Right lobe of liver (tissue), 6 donors: ENCODE results near the gene RNU6-8. TPM values are rescaled to one million over a fixed set of nuclear protein-coding genes. Genes with fewer than 3 reads are reported as not detected.

Experiments
- ATAC-seq, 4 donors: fragments of 200-7000 bp; cut with Tn5 transposase; one replicate each; pipeline ENCODE4 v1.9.1; 2020; ENCODE audit warnings: mild to moderate bottlenecking in 4 of 4, moderate library complexity in 4 of 4
- DNase-seq, 3 donors: peaks; one replicate each; pipeline ENCODE4 v3.0.0-alpha.2; 2020
- H3K27ac ChIP-seq, 3 donors: fragments of 200-600 bp; one replicate each; pipeline ENCODE4 v1.8.0; 2022
- H3K27me3 ChIP-seq, 2 donors: fragments of 200-600 bp; one replicate each; pipeline ENCODE4 v1.8.0; 2022
- H3K36me3 ChIP-seq, 4 donors: fragments of 200-600 bp; sonication (generic) in 1 of 4; one replicate each; pipeline versions ENCODE4 v1.5.1 to v1.8.0; 2017 to 2022; ENCODE audit warnings: control low read depth in 1 of 4
- H3K4me1 ChIP-seq, 4 donors: fragments of 200-600 bp; sonication (generic) in 1 of 4; one replicate each; pipeline versions ENCODE4 v1.5.1 to v1.8.0; 2017 to 2022; ENCODE audit warnings: control low read depth in 1 of 4
- H3K4me3 ChIP-seq, 3 donors: fragments of 200-600 bp; one replicate each; pipeline ENCODE4 v1.8.0; 2022
- H3K9me3 ChIP-seq, 4 donors: fragments of 200-600 bp; sonication (generic) in 1 of 4; one replicate each; pipeline versions ENCODE4 v1.5.1 to v1.8.0; 2017 to 2022; ENCODE audit warnings: control low read depth in 1 of 4
- POLR2A ChIP-seq: fragments of 450-650 bp; IDR thresholded peaks from one replicate; pipeline ENCODE4 v1.6.1; 2017; ENCODE audit warnings: antibody characterized with exemption, mild to moderate bottlenecking
- WGBS: methylation state at CpG from one replicate; pipeline ENCODE4 v1.1.6; 2018; ENCODE audit warnings: low coverage, low lambda C conversion rate; ENCODE audit not compliant: insufficient coverage; ENCODE audit errors: missing lambda C conversion rate; 5-methylcytosine and 5-hydroxymethylcytosine counted together
- intact Hi-C, 2 donors: fragments of 100-400 bp; cut with DNase I; formaldehyde crosslinking; loops; one replicate each; pipeline versions ENCODE4 v1.11.2 to v1.14.1; 2022
- long read RNA-seq: library from polyadenylated mRNA; unstranded; transcript quantifications from one replicate; pipeline ENCODE4 v2.0.0, GENCODE V29; 2019
- total RNA-seq, 6 experiments: library from RNA; depleted of rRNA in 2 of 6; stranded (reverse); fragments of >200 nt in 2 of 6; fragmentation: NEBNext Ultra II Directional in 3 of 6; extraction: Animal tissue kit (Norgen Biotek cat#: 25700) in 3 of 6; gene quantifications; one replicate each; pipeline versions ENCODE4 v1.1.0 to v1.2.4, GENCODE V29; 2016 to 2023
- TF ChIP-seq, protein P1 (sequence below), 4 donors: fragments of 200-600 bp in 3 of 4; fragments of 450-650 bp in 1 of 4; IDR thresholded peaks; one replicate each; pipeline versions ENCODE4 v1.5.1 to v1.8.0; 2016 to 2022; ENCODE audit warnings: antibody characterized with exemption in 4 of 4, mild to moderate bottlenecking in 2 of 4
- donor health status: DM: no; HTN: yes; CAD: no.
- donor health status: DM: no; HTN: no; CAD: no.
- donor health status: DM: no; HTN: no; CAD: no.
- donor health status: DM: no; HTN: yes; CAD: no.
- donor health status: DM: no; HTN: yes; CAD: no.

Gene RNU6-8
- total RNA-seq, result not detected
- long read RNA-seq, result 0 reads

DNA sequence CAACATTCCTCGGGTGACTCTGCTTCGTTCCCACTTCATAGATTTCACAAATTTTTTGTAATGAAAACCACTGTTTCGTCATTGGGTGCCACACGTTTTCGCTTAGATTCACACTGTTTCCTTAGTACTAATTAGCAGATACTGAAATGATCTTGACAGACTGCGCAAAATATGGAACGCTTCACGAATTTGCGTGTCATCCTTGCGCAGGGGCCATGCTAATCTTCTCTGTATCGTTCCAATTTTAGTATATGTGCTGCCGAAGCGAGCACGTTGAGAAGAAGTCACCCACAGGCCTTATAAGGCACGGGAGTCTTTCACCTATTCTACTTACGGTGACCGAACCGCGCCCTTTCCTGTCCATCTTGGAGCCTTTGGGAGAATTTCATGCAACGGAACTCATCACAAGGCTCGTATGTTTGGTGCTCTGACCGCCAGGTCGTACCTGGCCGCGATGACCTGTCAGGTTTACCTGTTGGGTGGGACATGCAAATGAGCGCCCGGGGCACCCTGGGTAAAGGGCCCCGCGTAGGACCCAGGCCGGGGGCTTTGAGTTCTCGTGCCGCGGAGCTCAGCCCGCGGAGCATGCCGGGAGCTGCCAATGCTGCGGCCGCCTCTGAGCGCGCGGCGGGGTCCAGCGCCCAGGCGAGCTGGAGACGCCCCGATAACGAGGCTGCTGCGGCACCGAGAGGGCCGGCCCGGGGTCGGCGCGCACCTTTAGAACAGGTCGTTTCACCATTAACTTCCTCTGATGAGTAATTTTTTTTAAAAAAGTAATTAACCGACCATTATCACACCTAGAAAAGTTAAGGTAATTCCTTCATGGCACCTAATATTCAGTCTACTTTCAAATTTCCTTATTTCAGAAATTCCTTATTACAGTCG is at the start of gene RNU6-8:
Gene RNU6-8 (minus strand): TSS at position 272 of the 885 bp plus-strand sequence.
- no peaks in the 10 kb centered on the region for H3K27me3 ChIP-seq
- peak; percentile 84 to 91 (median 86) for ATAC-seq
- peak within 1 kb of the TSS; percentile 86 to 96 (median 91) for H3K27ac ChIP-seq
- no peaks in the 10 kb centered on the region for H3K36me3 ChIP-seq
- H3K9me3 ChIP-seq, result no peaks in the 10 kb centered on the region
- TF ChIP-seq, protein P1, sequence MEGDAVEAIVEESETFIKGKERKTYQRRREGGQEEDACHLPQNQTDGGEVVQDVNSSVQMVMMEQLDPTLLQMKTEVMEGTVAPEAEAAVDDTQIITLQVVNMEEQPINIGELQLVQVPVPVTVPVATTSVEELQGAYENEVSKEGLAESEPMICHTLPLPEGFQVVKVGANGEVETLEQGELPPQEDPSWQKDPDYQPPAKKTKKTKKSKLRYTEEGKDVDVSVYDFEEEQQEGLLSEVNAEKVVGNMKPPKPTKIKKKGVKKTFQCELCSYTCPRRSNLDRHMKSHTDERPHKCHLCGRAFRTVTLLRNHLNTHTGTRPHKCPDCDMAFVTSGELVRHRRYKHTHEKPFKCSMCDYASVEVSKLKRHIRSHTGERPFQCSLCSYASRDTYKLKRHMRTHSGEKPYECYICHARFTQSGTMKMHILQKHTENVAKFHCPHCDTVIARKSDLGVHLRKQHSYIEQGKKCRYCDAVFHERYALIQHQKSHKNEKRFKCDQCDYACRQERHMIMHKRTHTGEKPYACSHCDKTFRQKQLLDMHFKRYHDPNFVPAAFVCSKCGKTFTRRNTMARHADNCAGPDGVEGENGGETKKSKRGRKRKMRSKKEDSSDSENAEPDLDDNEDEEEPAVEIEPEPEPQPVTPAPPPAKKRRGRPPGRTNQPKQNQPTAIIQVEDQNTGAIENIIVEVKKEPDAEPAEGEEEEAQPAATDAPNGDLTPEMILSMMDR (IDR thresholded peaks at IDR 0.05), result no peak
- peak; percentile 65 for TF ChIP-seq POLR2A
- H3K4me3 ChIP-seq, result peak within 1 kb of the TSS; percentile 68 to 84 (median 72)
- intact Hi-C loops, result no loop called here
- peak; percentile 91 to 94 (median 93) for DNase-seq
- WGBS, result under 1% methylated on average over 33 of the region's 57 CpGs
- peaks cover 0 to 10% (median 2%) of the 10 kb centered on the region in 4 donors for H3K4me1 ChIP-seq

DNA sequence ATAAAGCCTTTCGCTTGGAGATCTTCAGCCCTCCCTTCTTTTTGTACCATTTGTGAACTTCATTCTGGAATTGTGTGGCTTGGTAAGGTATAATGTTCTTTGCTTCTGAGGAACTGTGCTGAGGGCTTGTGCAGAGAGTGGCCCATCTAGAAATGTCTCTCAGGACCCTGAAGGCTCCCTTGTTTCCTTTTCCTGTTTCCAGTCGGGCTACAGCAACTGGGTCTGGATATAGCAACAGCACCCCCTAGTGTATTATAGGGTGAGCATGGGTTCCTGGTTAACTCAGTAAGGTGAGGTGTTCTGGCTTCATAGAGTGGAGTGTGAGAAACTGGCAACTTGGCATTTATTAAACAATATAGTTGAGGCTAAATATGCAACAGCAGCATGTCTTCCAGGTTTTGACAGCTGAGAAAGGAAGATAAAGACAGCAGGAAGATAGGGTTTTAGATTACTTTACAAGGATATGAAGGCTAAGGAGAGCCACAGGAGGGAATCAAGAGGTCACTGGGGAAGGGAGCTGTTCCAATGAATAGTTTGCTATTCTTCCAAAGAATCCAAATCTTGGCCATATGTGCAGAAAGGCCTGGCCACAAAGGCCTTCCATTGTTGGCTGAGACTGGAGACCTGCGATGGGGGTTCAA is 49.1 kb upstream of the RNU6-8 start:
- DNase-seq, result peak in 1 of 3 donors; percentile 52
- intact Hi-C loops, result loop anchor here (5.0 to 10.0 kb wide), 2 partner anchors 213 to 740 kb away; no protein-coding TSS in a partner anchor
- ATAC-seq, result peak; percentile 90 to 94 (median 92)
- Histone ChIP-seq H3K36me3 (no peaks in the 10 kb centered on the region), H3K4me1 (peaks cover 0 to 6% (median 0%) of the 10 kb centered on the region in 4 donors), H3K27me3 (no peaks in the 10 kb centered on the region), H3K4me3 (no peak overlapping the region), H3K27ac (no peak overlapping the region), H3K9me3 (no peaks in the 10 kb centered on the region)
- WGBS, result 57% methylated on average over 3 of the region's 3 CpGs
- TF ChIP-seq, protein P1 (IDR thresholded peaks at IDR 0.05), result peak; percentile 80 to 88 (median 83)
- TF ChIP-seq POLR2A, result no peak

DNA sequence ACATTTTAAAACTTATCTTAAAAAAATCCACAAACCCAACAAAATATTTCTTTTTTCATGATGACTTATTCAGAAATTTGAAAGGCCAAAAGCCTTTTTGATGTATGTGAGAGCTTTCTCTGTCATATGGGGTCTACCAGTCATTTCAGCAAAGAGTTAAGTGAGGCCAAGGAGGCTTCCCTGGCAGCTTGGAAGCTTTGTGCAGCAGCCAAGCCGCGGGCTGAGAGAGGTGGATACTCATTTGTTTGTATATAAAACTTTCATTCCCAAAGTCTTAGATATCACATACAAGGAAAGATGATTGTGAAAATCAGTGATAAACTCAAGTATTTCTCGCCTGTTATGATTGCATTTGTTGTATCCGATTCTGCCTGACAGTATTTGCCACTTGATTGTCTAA is 48.5 kb upstream of the RNU6-8 start:
- ATAC-seq (no peak), DNase-seq (no peak)
- Histone ChIP-seq H3K27me3 (no peaks in the 10 kb centered on the region), H3K4me3 (no peak overlapping the region), H3K36me3 (no peaks in the 10 kb centered on the region), H3K4me1 (peaks cover 0 to 6% (median 0%) of the 10 kb centered on the region in 4 donors), H3K27ac (no peak overlapping the region), H3K9me3 (no peaks in the 10 kb centered on the region)
- no peak for TF ChIP-seq POLR2A
- TF ChIP-seq, protein P1 (IDR thresholded peaks at IDR 0.05), result no peak
- WGBS, result 47% methylated on average over 4 of the region's 4 CpGs
- intact Hi-C loops, result loop anchor here (5.0 to 10.0 kb wide), 2 partner anchors 213 to 739 kb away; no protein-coding TSS in a partner anchor

DNA sequence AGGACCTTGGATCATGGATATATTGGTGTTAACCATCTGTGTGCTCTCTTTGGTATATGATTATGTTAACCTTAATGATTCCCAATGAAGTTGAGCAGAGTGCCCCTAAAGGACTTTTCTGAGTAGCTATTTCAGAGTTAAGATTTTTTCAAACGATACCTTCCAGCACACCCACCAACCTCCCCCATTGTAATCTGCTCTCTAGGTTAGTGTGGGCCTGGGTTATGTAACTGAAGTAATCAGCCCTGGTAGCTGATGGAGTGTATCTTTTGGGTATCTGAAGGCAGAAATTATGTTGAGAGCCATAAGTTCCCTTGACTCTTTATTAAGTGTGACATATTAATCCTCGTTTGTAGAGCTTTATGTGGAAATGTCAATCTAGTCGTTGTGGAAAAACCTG is 47.6 kb upstream of the RNU6-8 start:
- Histone ChIP-seq H3K4me1 (peaks cover 0 to 6% (median 0%) of the 10 kb centered on the region in 4 donors), H3K4me3 (no peak overlapping the region), H3K27ac (no peak overlapping the region), H3K27me3 (no peaks in the 10 kb centered on the region), H3K9me3 (no peaks in the 10 kb centered on the region), H3K36me3 (no peaks in the 10 kb centered on the region)
- ATAC-seq (no peak), DNase-seq (no peak)
- 77% methylated on average over 3 of the region's 3 CpGs for WGBS
- no peak for TF ChIP-seq POLR2A
- TF ChIP-seq, protein P1 (IDR thresholded peaks at IDR 0.05), result no peak
- intact Hi-C loops, result loop anchor here (5.0 to 10.0 kb wide), 2 partner anchors 214 to 738 kb away; no protein-coding TSS in a partner anchor
